SK-N-SH (cell line): ENCODE measurements around the gene VWA3A. TPM values are rescaled to one million over a fixed set of nuclear protein-coding genes. Genes with fewer than 3 reads are reported as not detected.

ENCODE experiments used
- CTCF ChIA-PET: fragments of 300-600, 350-600 bp; formaldehyde crosslinking; extraction: SDS; loops from one replicate; lab custom pipeline; 2021; lab: Yijun Ruan, JAX
- POLR2A ChIA-PET: fragments of 350-600 bp; sonication (Branson Sonifier 250); formaldehyde crosslinking; extraction: SDS; loops from one replicate; lab custom pipeline; 2020; ENCODE audit warnings: antibody characterized with exemption, inconsistent platforms; lab: Yijun Ruan, JAX
- DNase-seq: peaks from one replicate; pipeline ENCODE4 v3.0.0; 2012
- H2AFZ ChIP-seq: fragments of 200-600 bp; sonication (generic); 2 replicates; pipeline ENCODE4 v1.8.1; 2016; ENCODE audit warnings: antibody characterized with exemption, mild to moderate bottlenecking, low read depth
- H3F3A ChIP-seq: fragments of 200-600 bp; sonication (generic); replicated peaks from 2 replicates; pipeline ENCODE3; 2016; ENCODE audit warnings: antibody characterized with exemption, mild to moderate bottlenecking; ENCODE audit not compliant: insufficient read depth
- H3K27ac ChIP-seq, 2 experiments: fragments of 200-500 bp in 1 of 2; fragments of 200-600 bp in 1 of 2; sonication (Bioruptor generic) in 1 of 2; sonication (generic), shearing (Covaris generic) in 1 of 2; 2 replicates each; pipeline versions ENCODE4 v1.5.1 to v1.6.1; 2014 to 2016; ENCODE audit warnings: low read depth in 2 of 2, inconsistent platforms in 1 of 2, low read length in 1 of 2, mild to moderate bottlenecking in 1 of 2, mixed read lengths in 1 of 2
- H3K27me3 ChIP-seq: fragments of 200-600 bp; sonication (generic), shearing (Covaris generic); 2 replicates; pipeline ENCODE4 v1.6.1; 2016; ENCODE audit warnings: mixed run types; ENCODE audit not compliant: insufficient read depth
- H3K36me3 ChIP-seq, 2 experiments: fragments of 200-500 bp in 1 of 2; fragments of 200-600 bp in 1 of 2; sonication (Bioruptor generic) in 1 of 2; sonication (generic) in 1 of 2; replicated peaks in 1 of 2; 2 replicates each; pipeline versions ENCODE3 to v1.5.1; 2014 to 2016; ENCODE audit warnings: low read length in 1 of 2, mild to moderate bottlenecking in 1 of 2; ENCODE audit not compliant: insufficient read depth in 2 of 2, control insufficient read depth in 1 of 2
- H3K4me1 ChIP-seq, 2 experiments: fragments of 200-500 bp in 1 of 2; fragments of 200-600 bp in 1 of 2; sonication (Bioruptor generic) in 1 of 2; sonication (generic), shearing (Covaris generic) in 1 of 2; 2 replicates each; pipeline versions ENCODE4 v1.5.1 to v1.6.1; 2014 to 2016; ENCODE audit warnings: low read depth in 1 of 2, low read length in 1 of 2, mixed run types in 1 of 2; ENCODE audit not compliant: insufficient read depth in 2 of 2, control insufficient read depth in 1 of 2
- H3K4me2 ChIP-seq: fragments of 200-600 bp; sonication (generic), shearing (Covaris generic); 2 replicates; pipeline ENCODE4 v1.6.1; 2017; ENCODE audit warnings: mixed run types
- H3K4me3 ChIP-seq, 2 experiments: fragments of 200-500 bp in 1 of 2; fragments of 200-600 bp in 1 of 2; sonication (Bioruptor generic) in 1 of 2; sonication (generic), shearing (Covaris generic) in 1 of 2; 2 replicates each; pipeline versions ENCODE4 v1.5.1 to v1.8.1; 2014 to 2016; ENCODE audit warnings: low read depth in 2 of 2, inconsistent platforms in 1 of 2, low read length in 1 of 2, mild to moderate bottlenecking in 1 of 2, mixed read lengths in 1 of 2, moderate library complexity in 1 of 2
- H3K79me2 ChIP-seq: fragments of 200-600 bp; sonication (generic); 2 replicates; pipeline ENCODE4 v1.8.1; 2017; ENCODE audit warnings: mild to moderate bottlenecking; ENCODE audit not compliant: insufficient read depth
- H3K9ac ChIP-seq: fragments of 200-600 bp; sonication (generic); 2 replicates; pipeline ENCODE4 v1.6.1; 2017; ENCODE audit warnings: mixed run types
- H3K9me2 ChIP-seq: fragments of 200-600 bp; sonication (generic); 2 replicates; pipeline ENCODE4 v1.6.1; 2017; ENCODE audit warnings: mixed run types
- H3K9me3 ChIP-seq: fragments of 200-600 bp; sonication (generic); 2 replicates; pipeline ENCODE4 v1.6.1; 2017; ENCODE audit warnings: mixed run types, mild to moderate bottlenecking, moderate library complexity
- H4K20me1 ChIP-seq: fragments of 200-600 bp; sonication (generic); 2 replicates; pipeline ENCODE4 v1.6.1; 2017; ENCODE audit warnings: mild to moderate bottlenecking, mixed run types; ENCODE audit not compliant: insufficient read depth
- EP300 ChIP-seq, 2 experiments: IDR thresholded peaks; 2 replicates each; pipeline versions ENCODE4 v1.4.0 to v1.6.1; 2012; ENCODE audit warnings: borderline replicate concordance in 1 of 2, low read depth in 1 of 2, low read length in 1 of 2
- FOSL2 ChIP-seq: IDR thresholded peaks from 2 replicates; pipeline ENCODE4 v1.4.0; 2012; ENCODE audit warnings: low read depth, mild to moderate bottlenecking, moderate library complexity, borderline replicate concordance
- GABPA ChIP-seq: IDR thresholded peaks from 2 replicates; pipeline ENCODE4 v1.4.0; 2012; ENCODE audit warnings: low read depth, mild to moderate bottlenecking
- GATA2 ChIP-seq: sonication (generic); formaldehyde crosslinking; IDR thresholded peaks from 2 replicates; pipeline ENCODE4 v1.5.0; 2020; ENCODE audit warnings: mild to moderate bottlenecking, missing genetic modification reagents
- NFIC ChIP-seq: IDR thresholded peaks from 2 replicates; pipeline ENCODE4 v1.4.0; 2012; ENCODE audit warnings: borderline replicate concordance
- PBX3 ChIP-seq: IDR thresholded peaks from 2 replicates; pipeline ENCODE4; 2012
- SMC3 ChIP-seq: IDR thresholded peaks from 2 replicates; pipeline ENCODE4 v1.6.1; 2012; ENCODE audit warnings: low read depth, low read length, improper control_type of control experiment
- TCF12 ChIP-seq: IDR thresholded peaks from 2 replicates; pipeline ENCODE4 v1.4.0; 2012
- TEAD4 ChIP-seq: IDR thresholded peaks from 2 replicates; pipeline ENCODE4 v1.4.0; 2012; ENCODE audit warnings: mild to moderate bottlenecking, borderline replicate concordance; ENCODE audit not compliant: insufficient read depth
- YY1 ChIP-seq: IDR thresholded peaks from 2 replicates; pipeline ENCODE4 v1.4.0; 2012; ENCODE audit warnings: low read depth, mild to moderate bottlenecking
- WGBS: methylation state at CpG from one replicate; pipeline ENCODE4 v1.1.6; 2017; ENCODE audit warnings: low lambda C conversion rate; 5-methylcytosine and 5-hydroxymethylcytosine counted together
- polyA plus RNA-seq, 3 experiments: library from polyadenylated mRNA; depleted of rRNA; stranded (reverse); fragments of >200 nt; gene quantifications; 2 replicates each; pipeline ENCODE4 v1.2.3, GENCODE V29; 2012
- TF ChIP-seq, protein P1 (sequence below): IDR thresholded peaks from 2 replicates; pipeline ENCODE4 v1.6.1; 2012; ENCODE audit warnings: mild to moderate bottlenecking, low read depth, low read length, moderate library complexity
- TF ChIP-seq, protein P2 (sequence below): fragments of 200-600 bp; sonication (generic); IDR thresholded peaks from 2 replicates; pipeline ENCODE4 v1.6.1; 2017; ENCODE audit warnings: antibody characterized with exemption, mild to moderate bottlenecking, moderate library complexity
- TF ChIP-seq, protein P3 (sequence below): fragments of 150-350 bp; IDR thresholded peaks from 2 replicates; pipeline ENCODE4 v1.6.1; 2016; ENCODE audit warnings: mild to moderate bottlenecking, low read depth, low read length
- TF ChIP-seq, protein P4 (sequence below): IDR thresholded peaks from 2 replicates; pipeline ENCODE4 v1.4.0; 2012; ENCODE audit warnings: low read depth, borderline replicate concordance

VWA3A gene
- polyA plus RNA-seq, 1 of the 3 experiments (the other 2 are of a cell fraction) = not detected

GRCh38 chr16:22195445-22195694 is 103.0 kb downstream of the VWA3A start:
- no peaks in the 10 kb centered on the region for H3K9me3 ChIP-seq
- H2AFZ ChIP-seq = no peak overlapping the region
- H3K36me3 ChIP-seq = no peaks in the 10 kb centered on the region
- no peaks in the 10 kb centered on the region for H3K79me2 ChIP-seq
- H3K27me3 ChIP-seq = no peaks in the 10 kb centered on the region
- H3F3A ChIP-seq = peaks cover 40% of the 10 kb centered on the region
- H3K27ac ChIP-seq = 0 out of 4 replicates have a peak overlapping the region, but pooled peaks of 1 of the 2 experiments have one; percentile 4
- no peaks in the 10 kb centered on the region for H4K20me1 ChIP-seq
- POLR2A ChIA-PET = no interaction called here
- H3K4me1 ChIP-seq = peaks cover 8 to 10% of the 10 kb centered on the region in 2 experiments; a peak in 3 of 4 replicates
- no peaks in the 10 kb centered on the region for H3K9me2 ChIP-seq
- CTCF ChIA-PET = interaction anchor here (0.6 to 9.3 kb wide), 6 partner anchors 11 to 103 kb away, joined by 3 to 115 read pairs (median 4); partner anchors contain the start of genes EEF2K and POLR3E
- no peak overlapping the region for H3K4me2 ChIP-seq
- DNase-seq = no peak
- no peak overlapping the region for H3K9ac ChIP-seq
- 0 out of 4 replicates have a peak, but pooled peaks of 1 of the 2 experiments have one; percentile 3 for TF ChIP-seq EP300 (IDR thresholded peaks at IDR 0.05; ENCODE audit: borderline replicate concordance in 1 of 2, low read depth in 1 of 2, low read length in 1 of 2)
- no peak for TF ChIP-seq GATA2 (CRISPR knock-in tag)
- H3K4me3 ChIP-seq = no peak overlapping the region

DNA sequence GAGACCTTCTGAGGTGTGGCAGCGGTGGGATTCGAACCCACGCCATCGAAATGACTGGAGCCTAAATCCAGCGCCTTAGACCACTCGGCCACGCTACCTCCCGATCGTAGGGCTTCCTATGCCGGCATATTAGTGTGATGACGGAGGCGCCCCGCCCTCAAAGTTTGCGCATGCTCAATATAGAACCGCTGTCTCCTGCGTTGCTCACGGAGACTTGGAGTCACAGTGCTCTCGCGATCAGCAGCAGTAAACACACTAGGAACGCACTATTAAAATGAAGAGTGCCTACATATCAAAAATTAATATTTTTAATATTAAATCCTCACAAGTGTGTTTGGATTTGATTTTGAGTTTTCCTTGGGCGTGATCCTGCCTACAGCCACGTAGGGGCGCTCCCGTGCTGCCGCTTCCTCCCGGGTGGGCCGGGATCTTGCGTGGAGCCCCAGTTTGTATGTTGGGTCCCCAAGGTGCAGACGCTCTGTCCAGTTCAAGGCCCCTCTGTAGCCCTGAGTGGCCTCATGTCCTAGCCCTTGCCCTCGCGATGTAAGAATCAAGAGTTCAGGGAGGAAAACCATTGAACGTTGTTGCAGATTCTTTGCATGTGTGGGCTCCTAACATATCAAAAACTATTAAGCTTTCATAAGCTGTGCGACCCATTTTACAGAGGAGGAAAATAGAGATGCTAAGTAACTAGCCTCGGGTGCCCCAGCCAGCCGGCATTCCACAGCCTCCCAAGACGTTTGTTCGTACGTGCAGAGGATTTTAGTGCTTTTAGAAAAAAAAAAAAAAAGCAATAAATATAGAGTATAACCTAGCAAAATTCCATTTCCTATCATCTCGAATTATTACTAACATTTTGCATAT is 103.6 kb downstream of the VWA3A start:
- H3K4me1 ChIP-seq = peaks cover 8 to 10% of the 10 kb centered on the region in 2 experiments; a peak in 3 of 4 replicates
- under 1% methylated on average over 36 of the region's 39 CpGs for WGBS
- peaks cover 42% of the 10 kb centered on the region for H3F3A ChIP-seq
- H3K27ac ChIP-seq = peak overlapping the region; percentile 52 to 53; a peak in 2 of 4 replicates
- peak overlapping the region; percentile 63; the same call in 1 of the 2 replicates for H3K9ac ChIP-seq
- H4K20me1 ChIP-seq = no peaks in the 10 kb centered on the region
- CTCF ChIA-PET = interaction anchor here (0.6 to 9.3 kb wide), 9 partner anchors 11 to 115 kb away, joined by 3 to 115 read pairs (median 4); partner anchors contain the start of genes EEF2K and POLR3E
- H3K36me3 ChIP-seq = no peaks in the 10 kb centered on the region
- POLR2A ChIA-PET = interaction anchor here (0.6 kb wide), 1 partner anchor 102 kb away, joined by 3 read pairs; no protein-coding TSS in a partner anchor
- peak; percentile 76 for DNase-seq
- H3K9me2 ChIP-seq = no peaks in the 10 kb centered on the region
- H3K27me3 ChIP-seq = no peaks in the 10 kb centered on the region
- peak overlapping the region; percentile 77 for H3K4me2 ChIP-seq
- H3K4me3 ChIP-seq = peak overlapping the region; percentile 62 to 87
- no peaks in the 10 kb centered on the region for H3K79me2 ChIP-seq
- H3K9me3 ChIP-seq = no peaks in the 10 kb centered on the region
- H2AFZ ChIP-seq = peak overlapping the region; percentile 92
- TF ChIP-seq, protein P1, sequence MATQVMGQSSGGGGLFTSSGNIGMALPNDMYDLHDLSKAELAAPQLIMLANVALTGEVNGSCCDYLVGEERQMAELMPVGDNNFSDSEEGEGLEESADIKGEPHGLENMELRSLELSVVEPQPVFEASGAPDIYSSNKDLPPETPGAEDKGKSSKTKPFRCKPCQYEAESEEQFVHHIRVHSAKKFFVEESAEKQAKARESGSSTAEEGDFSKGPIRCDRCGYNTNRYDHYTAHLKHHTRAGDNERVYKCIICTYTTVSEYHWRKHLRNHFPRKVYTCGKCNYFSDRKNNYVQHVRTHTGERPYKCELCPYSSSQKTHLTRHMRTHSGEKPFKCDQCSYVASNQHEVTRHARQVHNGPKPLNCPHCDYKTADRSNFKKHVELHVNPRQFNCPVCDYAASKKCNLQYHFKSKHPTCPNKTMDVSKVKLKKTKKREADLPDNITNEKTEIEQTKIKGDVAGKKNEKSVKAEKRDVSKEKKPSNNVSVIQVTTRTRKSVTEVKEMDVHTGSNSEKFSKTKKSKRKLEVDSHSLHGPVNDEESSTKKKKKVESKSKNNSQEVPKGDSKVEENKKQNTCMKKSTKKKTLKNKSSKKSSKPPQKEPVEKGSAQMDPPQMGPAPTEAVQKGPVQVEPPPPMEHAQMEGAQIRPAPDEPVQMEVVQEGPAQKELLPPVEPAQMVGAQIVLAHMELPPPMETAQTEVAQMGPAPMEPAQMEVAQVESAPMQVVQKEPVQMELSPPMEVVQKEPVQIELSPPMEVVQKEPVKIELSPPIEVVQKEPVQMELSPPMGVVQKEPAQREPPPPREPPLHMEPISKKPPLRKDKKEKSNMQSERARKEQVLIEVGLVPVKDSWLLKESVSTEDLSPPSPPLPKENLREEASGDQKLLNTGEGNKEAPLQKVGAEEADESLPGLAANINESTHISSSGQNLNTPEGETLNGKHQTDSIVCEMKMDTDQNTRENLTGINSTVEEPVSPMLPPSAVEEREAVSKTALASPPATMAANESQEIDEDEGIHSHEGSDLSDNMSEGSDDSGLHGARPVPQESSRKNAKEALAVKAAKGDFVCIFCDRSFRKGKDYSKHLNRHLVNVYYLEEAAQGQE = 0 out of 2 replicates have a peak, but pooled peaks have one; percentile 38
- no peak for TF ChIP-seq YY1
- TF ChIP-seq TCF12 = no peak
- no peak for TF ChIP-seq GABPA
- no peak for TF ChIP-seq GATA2 (CRISPR knock-in tag)
- TF ChIP-seq, protein P2, sequence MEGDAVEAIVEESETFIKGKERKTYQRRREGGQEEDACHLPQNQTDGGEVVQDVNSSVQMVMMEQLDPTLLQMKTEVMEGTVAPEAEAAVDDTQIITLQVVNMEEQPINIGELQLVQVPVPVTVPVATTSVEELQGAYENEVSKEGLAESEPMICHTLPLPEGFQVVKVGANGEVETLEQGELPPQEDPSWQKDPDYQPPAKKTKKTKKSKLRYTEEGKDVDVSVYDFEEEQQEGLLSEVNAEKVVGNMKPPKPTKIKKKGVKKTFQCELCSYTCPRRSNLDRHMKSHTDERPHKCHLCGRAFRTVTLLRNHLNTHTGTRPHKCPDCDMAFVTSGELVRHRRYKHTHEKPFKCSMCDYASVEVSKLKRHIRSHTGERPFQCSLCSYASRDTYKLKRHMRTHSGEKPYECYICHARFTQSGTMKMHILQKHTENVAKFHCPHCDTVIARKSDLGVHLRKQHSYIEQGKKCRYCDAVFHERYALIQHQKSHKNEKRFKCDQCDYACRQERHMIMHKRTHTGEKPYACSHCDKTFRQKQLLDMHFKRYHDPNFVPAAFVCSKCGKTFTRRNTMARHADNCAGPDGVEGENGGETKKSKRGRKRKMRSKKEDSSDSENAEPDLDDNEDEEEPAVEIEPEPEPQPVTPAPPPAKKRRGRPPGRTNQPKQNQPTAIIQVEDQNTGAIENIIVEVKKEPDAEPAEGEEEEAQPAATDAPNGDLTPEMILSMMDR = peak; percentile 95
- TF ChIP-seq PBX3 = no peak
- peak; percentile 92 for TF ChIP-seq TEAD4
- TF ChIP-seq, protein P3, sequence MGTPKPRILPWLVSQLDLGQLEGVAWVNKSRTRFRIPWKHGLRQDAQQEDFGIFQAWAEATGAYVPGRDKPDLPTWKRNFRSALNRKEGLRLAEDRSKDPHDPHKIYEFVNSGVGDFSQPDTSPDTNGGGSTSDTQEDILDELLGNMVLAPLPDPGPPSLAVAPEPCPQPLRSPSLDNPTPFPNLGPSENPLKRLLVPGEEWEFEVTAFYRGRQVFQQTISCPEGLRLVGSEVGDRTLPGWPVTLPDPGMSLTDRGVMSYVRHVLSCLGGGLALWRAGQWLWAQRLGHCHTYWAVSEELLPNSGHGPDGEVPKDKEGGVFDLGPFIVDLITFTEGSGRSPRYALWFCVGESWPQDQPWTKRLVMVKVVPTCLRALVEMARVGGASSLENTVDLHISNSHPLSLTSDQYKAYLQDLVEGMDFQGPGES = no peak
- peak; percentile 85 for TF ChIP-seq FOSL2
- TF ChIP-seq, protein P4, sequence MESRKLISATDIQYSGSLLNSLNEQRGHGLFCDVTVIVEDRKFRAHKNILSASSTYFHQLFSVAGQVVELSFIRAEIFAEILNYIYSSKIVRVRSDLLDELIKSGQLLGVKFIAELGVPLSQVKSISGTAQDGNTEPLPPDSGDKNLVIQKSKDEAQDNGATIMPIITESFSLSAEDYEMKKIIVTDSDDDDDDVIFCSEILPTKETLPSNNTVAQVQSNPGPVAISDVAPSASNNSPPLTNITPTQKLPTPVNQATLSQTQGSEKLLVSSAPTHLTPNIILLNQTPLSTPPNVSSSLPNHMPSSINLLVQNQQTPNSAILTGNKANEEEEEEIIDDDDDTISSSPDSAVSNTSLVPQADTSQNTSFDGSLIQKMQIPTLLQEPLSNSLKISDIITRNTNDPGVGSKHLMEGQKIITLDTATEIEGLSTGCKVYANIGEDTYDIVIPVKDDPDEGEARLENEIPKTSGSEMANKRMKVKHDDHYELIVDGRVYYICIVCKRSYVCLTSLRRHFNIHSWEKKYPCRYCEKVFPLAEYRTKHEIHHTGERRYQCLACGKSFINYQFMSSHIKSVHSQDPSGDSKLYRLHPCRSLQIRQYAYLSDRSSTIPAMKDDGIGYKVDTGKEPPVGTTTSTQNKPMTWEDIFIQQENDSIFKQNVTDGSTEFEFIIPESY = no peak
- TF ChIP-seq SMC3 = peak; percentile 57
- no peak for TF ChIP-seq NFIC
